ENCODE data around the gene ACTR8.
"Not testable (repeated sequence)": the region's sequence is repeated elsewhere in the genome, so short reads cannot be mapped to it uniquely, and the experiment has no call there.

Gene ACTR8, protein sequence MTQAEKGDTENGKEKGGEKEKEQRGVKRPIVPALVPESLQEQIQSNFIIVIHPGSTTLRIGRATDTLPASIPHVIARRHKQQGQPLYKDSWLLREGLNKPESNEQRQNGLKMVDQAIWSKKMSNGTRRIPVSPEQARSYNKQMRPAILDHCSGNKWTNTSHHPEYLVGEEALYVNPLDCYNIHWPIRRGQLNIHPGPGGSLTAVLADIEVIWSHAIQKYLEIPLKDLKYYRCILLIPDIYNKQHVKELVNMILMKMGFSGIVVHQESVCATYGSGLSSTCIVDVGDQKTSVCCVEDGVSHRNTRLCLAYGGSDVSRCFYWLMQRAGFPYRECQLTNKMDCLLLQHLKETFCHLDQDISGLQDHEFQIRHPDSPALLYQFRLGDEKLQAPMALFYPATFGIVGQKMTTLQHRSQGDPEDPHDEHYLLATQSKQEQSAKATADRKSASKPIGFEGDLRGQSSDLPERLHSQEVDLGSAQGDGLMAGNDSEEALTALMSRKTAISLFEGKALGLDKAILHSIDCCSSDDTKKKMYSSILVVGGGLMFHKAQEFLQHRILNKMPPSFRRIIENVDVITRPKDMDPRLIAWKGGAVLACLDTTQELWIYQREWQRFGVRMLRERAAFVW

GRCh38 chr3:53881691-53882593 is at the start of gene ACTR8:
Gene ACTR8, minus strand, starts transcription at chr3:53882152. Its CDS starts 51 bp downstream, at chr3:53882101.
- DNase-seq (ENCODE audit: low read depth, low spot score) = peak; percentile 46

DNA sequence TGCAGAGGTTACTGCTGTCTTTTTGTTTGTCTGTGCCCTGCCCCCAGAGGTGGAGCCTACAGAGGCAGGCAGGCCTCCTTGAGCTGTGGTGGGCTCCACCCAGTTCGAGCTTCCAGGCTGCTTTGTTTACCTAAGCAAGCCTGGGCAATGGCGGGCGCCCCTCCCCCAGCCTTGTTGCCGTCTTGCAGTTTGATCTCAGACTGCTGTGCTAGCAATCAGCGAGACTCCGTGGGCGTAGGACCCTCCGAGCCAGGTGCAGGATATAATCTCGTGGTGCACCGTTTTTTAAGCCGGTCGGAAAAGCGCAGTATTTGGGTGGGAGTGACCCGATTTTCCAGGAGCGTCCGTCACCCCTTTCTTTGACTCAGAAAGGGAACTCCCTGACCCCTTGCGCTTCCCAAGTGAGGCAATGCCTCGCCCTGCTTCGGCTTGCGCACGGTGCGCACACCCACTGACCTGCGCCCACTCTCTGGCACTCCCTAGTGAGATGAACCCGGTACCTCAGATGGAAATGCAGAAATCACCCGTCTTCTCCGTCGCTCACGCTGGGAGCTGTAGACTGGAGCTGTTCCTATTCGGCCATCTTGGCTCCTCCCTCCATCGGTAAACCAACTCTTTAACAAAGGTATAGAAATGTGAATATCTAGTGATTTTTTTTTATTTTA is 45.4 kb upstream of the ACTR8 start:
- not testable (repeated sequence) for DNase-seq (ENCODE audit: low read depth, low spot score)

DNA sequence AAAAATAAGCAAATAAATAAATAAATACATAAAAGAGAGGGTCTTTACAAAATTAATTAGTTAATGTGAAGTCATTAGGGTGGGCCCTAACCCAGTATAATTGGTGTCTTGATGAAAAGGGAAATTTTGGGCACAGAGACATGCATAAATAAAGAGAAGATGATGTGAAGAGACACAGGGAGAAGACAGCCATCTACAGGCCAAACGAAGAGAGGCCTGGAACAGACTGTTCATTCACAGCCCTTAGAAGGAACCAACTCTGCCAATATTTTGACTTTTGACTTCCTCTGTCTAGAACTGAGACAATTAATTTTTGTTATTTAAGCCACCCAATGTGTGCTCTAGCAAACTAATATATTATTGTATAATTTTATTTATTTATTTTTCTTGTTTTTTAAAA is 39.3 kb upstream of the ACTR8 start:
- DNase-seq (ENCODE audit: low read depth, low spot score) = no peak

DNA sequence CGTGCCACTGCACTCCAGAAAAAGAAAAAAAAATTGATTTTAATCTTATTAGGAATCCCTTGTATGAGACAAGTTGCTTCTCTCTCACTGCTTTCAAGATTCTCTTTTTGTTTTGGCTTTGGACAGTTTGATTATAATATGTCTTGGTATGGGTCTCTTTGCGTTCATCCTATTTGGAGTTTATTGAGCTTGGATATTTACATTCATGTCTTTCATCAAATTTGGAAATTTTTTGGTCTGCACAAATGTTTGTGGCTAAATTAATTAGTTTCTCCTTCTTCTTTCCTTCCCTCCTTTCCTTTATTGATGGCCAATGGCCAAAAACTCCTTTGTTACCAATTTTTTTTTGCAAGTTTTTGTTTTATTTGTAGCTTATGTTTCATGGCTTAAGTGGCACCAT is 37.8 kb upstream of the ACTR8 start:
- DNase-seq (ENCODE audit: low read depth, low spot score) = no peak

DNA sequence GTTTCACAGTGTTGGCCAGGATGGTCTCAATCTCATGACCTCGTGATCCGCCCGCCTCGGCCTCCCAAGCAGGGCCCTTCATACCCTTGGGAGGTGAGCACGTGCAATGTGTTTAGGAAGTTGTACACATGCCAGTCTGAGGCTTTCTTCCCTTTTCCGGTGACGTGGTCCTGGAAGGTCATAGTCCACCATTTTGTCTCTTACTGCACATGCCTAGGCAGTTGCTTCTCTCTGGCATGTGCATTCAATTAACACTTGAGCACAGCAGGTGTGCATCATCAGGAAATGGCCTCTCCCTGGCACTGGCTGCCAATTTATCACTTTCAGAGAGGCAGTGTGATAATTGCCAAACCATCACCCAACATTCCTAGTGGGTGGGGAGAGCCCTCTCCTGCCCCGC is 31.4 kb upstream of the ACTR8 start:
- DNase-seq (ENCODE audit: low read depth, low spot score) = no peak

DNA sequence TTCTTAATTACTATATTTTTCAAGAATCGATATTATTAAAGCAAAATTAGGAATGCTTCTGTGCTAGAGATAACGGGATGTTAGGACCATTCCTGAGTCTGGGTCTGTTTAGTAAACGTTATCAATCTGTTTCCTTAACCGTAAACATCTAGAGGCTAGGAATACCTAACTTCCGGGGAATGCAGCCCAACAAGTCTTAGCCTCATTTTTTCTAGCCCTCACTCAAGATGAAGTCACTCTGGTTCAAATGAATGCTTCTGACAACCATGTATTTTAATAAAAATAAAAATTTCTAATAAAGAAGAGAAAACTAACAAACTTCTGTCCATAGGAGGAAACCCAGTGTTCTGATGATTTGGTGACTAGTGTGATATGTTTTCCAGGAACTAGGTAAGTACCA is 20.8 kb upstream of the ACTR8 start:
- no peak for DNase-seq (ENCODE audit: low read depth, low spot score)

DNA sequence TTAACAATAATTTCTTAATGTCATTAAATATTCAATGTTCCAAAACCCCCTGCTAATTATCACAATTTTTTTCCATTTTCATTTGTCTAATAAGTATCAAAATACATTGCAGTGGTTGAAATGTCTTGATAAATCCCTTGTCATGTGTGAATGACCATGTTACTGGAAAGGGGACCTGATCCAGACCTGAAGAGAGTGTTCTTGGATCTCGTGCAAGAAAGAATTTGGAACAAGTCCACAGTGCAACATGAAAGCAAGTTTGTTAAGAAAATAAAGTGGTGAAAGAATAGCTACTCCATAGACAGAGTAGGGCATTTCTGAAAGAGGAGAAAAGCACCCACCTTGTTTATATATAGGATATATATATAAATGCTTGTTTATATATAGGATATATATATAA is 20.1 kb upstream of the ACTR8 start:
- DNase-seq (ENCODE audit: low read depth, low spot score) = no peak

DNA sequence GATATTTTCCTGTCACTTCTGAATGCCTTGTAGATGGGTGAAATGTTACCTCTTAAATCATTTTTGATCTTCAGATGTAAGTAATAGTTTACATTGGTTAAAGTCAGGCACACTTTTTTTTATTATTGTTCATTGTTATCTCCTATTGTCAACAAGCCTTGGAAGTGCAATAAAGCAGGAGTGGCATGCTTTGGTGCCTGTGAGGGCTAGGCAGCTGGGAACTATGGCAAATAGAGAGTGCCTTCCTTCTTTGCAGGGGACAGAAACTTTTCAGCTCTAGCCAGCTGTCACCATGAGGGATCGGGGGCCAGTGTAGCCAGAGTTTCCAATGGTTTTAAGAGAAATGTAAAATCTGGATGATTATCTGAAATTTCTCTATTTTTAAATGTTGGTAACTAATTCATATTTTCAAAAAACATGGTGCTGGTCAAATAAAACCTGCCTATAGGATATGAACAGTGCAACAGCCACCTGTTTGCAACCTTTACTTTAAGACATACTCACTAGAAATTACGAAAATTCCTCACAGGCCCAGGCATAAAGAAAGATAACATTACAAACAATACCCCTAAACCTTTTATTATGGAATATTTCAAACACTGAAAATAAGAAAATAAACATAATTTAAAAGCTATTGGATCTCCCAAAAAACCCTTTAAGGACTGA is 18.8 kb upstream of the ACTR8 start:
- no peak for DNase-seq (ENCODE audit: low read depth, low spot score)

- DNase-seq (ENCODE audit: low read depth, low spot score) = no peak
Measured at GRCh38 chr3:53899750-53900149, 17.8 kb upstream of the ACTR8 start.

GRCh38 chr3:53892286-53892637 is 10.3 kb upstream of the ACTR8 start:
- DNase-seq (ENCODE audit: low read depth, low spot score) = no peak

GRCh38 chr3:53891497-53892285 is 9.7 kb upstream of the ACTR8 start, which contains the start of gene SELENOK:
Gene SELENOK, minus strand, starts transcription at chr3:53891859.
- peak; percentile 98 for DNase-seq (ENCODE audit: low read depth, low spot score)

- no peak for DNase-seq (ENCODE audit: low read depth, low spot score)
Measured at GRCh38 chr3:53890726-53891475, 8.9 kb upstream of the ACTR8 start.

- no peak for DNase-seq (ENCODE audit: low read depth, low spot score)
Measured at GRCh38 chr3:53888232-53888631, 6.3 kb upstream of the ACTR8 start.

DNA sequence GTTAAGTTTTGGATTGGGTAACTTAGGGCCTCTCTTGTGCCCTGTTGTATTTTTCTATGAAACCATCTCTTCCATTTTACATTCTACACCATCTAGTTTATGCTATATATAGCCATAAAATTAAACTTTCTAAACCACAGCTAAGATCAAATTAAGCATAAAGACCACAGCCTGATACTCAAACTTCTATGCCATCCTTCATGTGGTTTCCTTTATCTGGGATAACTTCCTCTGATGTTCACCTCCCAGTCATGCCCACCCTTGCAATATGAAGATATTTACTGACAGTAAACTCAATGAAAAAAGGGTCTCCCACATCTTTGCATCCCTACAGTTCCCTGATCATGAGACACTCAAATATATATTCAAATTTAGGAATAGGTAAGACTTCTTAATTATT is 5.5 kb upstream of the ACTR8 start:
- DNase-seq (ENCODE audit: low read depth, low spot score) = no peak

- no peak for DNase-seq (ENCODE audit: low read depth, low spot score)
Measured at GRCh38 chr3:53885239-53885638, 3.3 kb upstream of the ACTR8 start.

- DNase-seq (ENCODE audit: low read depth, low spot score) = no peak
Measured at GRCh38 chr3:53884623-53885022, 2.7 kb upstream of the ACTR8 start.

DNA sequence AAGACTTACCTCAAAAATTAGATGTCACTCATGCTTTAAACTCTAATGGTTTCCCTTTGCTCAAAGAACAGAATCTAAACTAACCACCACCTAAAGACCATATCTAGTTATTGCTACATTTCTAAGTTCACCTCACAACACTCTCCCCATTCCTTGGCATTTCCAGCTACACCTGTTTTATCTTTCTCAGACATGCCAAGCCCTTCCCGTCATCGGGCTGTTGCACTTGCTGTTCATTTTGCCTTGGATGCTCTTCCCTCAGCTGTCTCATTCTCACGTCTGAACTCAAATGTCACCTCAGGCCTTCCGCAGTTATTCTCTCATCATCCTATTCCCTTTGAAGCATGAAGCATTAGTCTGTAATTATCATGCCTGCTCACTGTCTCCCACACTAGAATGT is 1.1 kb upstream of the ACTR8 start:
- DNase-seq (ENCODE audit: low read depth, low spot score) = no peak

- no peak for DNase-seq (ENCODE audit: low read depth, low spot score)
Measured at GRCh38 chr3:53880396-53881345, 1.3 kb downstream of the ACTR8 start.

Data from brain pericyte (primary cell).